Limb (tissue), 2 donors: ENCODE measurements around the gene RTKN2.
"Not testable (repeated sequence)": the region's sequence is repeated elsewhere in the genome, so short reads cannot be mapped to it uniquely, and the experiment has no call there.

Experiments
- DNase-seq, 2 donors: peaks; one replicate each; pipeline ENCODE4 v3.0.0-alpha.2; 2016; ENCODE audit errors: extremely low spot score in 2 of 2

RTKN2 gene

DNA sequence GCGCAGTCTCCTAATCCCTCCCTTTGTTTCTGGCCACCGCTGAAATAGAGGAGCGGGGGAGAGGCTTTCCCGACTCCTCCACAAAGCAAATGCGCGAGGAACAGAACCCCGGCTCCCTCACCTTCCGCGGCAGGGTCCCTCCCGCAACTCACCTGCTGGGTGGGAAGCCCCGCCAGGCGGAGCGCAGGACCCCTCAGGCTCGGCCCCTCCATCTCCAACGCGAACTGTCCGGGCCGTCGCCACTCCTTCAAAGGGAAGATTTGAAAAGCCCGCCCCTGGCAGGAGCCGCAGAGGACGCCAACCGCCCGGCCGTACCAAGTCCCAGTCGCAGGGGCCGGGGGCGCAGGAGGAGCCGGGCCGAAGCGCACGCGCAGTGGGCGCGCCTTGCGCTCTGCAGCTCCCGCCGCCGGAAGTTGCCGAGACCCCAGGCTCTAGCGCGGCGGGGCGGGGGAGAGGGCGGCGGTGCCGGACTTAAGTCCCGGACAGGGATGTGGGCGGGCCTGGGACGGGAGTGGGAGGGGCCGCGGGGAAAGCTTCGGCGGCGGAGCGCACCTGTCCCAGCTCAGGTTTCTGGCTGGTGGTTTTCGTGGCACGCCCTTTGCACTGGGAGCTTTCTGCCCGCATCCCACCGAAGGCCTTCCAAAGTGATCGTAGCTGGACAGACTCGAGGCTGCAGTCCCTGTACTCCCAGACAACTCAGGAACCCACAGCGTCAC is at the start of gene RTKN2:
Gene RTKN2, minus strand, starts transcription at position 446 of the 716 bp plus-strand sequence. Its CDS starts 234 bp downstream, at position 212.
- peak; percentile 93 to 94 for DNase-seq

GRCh38 chr10:62317257-62317656 is 48.6 kb upstream of the RTKN2 start:
- no peak for DNase-seq

GRCh38 chr10:62309254-62309653 is 40.6 kb upstream of the RTKN2 start:
- DNase-seq, result no peak

DNA sequence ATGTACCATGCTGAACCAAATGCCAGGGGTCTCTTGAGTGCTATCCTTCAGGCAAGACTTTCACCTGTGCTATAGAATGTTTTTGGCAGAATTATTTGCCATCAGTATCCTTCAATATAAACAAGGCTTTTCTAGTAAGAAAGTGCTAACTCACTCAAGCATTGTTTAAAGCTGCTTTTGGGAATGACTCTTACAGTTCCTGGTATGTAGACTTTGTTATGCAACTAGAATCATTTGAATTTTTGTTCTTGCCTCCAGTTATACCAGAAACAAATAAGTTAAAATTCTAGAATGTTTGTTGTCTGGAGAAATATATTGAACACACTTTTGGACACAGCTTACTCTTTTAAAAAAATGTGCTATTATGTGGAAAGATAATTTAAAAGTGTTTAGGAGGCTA is 39.5 kb upstream of the RTKN2 start:
- no peak for DNase-seq

DNA sequence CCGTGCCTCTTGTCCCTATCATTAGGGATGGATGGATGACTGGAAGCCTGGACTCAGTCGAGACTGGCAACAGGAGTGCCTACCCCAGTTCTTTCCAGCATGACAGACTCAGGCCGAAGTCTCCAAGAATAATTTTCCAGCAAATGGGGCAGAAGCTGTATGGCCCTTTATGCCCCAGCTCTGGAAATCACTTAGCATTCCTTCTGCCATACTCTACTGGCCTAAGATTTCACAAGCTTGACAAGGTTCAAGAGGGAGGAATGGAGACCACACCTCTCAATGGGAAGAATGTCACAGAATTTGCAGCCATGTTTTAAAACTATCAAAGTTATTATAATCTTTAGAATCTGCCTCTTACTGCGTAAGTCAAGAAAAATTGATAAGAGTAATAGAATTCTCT is 39.0 kb upstream of the RTKN2 start:
- no peak for DNase-seq

GRCh38 chr10:62306663-62307062 is 38.0 kb upstream of the RTKN2 start:
- DNase-seq, result no peak

DNA sequence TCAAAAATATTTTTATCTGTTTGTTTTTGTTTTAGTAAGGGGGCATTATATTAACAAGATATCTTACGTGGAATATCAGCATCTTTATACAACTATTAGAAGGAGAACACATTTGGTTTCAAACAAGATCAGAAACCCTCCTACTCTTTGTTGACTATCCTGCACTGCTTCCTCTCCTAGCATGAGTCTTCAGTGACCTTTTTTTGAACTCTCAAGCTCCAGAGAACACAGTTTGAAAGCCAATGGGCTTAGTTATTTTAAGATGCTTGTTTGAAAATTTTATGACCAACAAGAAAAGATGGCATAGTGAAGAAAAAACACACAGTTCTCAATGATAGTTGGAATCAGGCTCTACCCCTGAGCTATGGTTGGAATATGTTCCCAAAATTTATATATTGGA is 37.2 kb upstream of the RTKN2 start:
- DNase-seq, result no peak

DNA sequence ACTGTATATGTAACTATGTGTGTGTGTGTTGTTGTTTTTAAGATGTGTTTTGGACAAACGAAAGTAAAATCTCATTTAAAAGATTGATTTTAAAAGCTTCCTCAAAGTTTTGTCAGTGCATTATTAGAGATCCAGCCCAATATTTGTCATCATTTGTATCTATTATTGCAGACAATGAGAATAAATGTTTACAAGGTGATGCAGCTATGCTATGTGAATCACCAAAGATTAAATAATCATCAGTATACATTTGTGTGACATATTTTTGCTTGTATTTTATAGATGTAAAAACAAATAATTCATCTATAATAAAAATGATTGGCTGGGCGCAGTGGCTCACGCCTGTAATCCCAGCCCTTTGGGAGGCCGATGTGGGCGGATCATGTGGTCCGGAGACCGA is 35.3 kb upstream of the RTKN2 start:
- no peak for DNase-seq

GRCh38 chr10:62302760-62303159 is 34.1 kb upstream of the RTKN2 start:
- no peak for DNase-seq

- no peak for DNase-seq
These were observed 29.2 kb upstream of the RTKN2 start for GRCh38 chr10:62297857-62298256.

GRCh38 chr10:62284221-62284620 is 15.6 kb upstream of the RTKN2 start:
- DNase-seq, result no peak

GRCh38 chr10:62281348-62281747 is 12.7 kb upstream of the RTKN2 start:
- not testable (repeated sequence) for DNase-seq

DNA sequence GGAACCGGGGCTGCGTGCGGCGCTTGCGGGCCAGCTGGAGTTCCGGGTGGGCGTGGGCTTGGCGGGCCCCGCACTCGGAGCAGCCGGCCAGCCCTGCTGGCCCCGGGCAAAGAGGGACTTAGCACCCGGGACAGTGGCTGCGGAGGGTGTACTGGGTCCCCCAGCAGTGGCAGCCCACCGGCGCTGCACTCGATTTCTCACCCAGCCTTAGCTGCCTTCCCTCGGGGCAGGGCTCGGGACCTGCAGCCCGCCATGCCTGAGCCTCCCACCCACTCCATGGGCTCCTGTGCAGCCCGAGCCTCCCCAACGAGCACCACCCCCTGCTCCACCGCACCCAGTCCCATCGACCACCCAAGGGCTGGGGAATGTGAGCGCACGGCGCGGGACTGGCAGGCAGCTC is 11.7 kb upstream of the RTKN2 start:
- DNase-seq, result not testable (repeated sequence)

GRCh38 chr10:62278441-62278910 is 9.8 kb upstream of the RTKN2 start:
- DNase-seq, result no peak

DNA sequence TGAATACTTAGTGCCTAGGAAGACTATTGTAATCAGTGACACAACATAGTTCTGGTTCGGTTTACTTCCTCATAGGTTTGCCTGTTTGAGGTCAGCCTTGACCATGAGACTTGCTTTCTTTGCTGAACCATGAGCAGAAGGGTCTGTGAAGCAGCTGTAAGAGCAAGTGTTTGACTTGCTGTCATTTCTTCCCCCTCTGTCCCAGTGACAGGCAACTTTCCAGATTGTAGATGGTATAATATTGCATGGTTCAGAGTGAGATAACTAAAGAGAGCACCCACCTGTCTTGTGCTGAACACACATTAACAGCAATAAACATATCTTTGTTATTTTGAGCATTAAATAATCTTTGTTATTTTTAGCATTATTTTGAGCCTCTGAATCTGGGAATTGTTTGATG is 9.3 kb upstream of the RTKN2 start:
- DNase-seq, result no peak

DNA sequence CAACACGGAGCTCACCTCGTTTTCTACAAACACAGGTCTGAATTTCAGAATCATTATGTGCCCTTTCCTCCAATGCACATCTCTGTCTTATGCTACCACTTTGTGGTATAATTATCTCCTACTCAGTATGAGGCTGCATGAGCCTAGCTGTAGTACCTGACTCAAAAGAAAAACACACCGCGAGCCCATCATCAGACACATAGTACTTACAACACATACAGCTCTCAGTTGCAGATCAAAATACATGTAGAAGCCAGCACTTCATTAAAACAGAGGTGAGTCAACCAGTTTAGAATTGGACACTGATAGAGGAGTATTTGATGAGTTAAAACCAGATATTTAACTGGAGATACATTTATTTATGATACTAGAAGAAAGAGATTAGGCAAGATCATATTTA is 1.4 kb upstream of the RTKN2 start:
- DNase-seq, result no peak

- DNase-seq, result no peak
These were observed 631 bp downstream of the RTKN2 start for GRCh38 chr10:62268027-62268398.

DNA sequence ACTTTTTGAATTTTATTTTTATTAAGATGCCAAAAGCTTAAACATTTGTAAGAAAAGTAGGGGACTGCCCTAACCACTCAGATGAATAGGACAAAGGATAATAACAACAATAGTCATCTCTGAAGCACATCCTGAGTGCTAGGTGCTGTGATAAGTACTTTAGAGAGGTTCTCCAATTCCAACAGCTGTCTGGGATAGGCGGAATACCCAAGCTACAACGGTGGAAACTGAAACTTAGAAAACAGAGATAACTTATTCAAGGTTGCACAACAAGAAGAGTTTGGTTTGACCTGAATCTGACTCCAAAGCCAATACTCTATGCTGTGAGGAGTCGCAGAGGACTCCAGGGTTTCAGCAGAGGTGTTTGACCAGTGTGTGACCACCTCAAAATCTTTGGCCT is 2.0 kb downstream of the RTKN2 start:
- DNase-seq, result no peak

- no peak for DNase-seq
These were observed 2.5 kb downstream of the RTKN2 start for GRCh38 chr10:62266147-62266546.

DNA sequence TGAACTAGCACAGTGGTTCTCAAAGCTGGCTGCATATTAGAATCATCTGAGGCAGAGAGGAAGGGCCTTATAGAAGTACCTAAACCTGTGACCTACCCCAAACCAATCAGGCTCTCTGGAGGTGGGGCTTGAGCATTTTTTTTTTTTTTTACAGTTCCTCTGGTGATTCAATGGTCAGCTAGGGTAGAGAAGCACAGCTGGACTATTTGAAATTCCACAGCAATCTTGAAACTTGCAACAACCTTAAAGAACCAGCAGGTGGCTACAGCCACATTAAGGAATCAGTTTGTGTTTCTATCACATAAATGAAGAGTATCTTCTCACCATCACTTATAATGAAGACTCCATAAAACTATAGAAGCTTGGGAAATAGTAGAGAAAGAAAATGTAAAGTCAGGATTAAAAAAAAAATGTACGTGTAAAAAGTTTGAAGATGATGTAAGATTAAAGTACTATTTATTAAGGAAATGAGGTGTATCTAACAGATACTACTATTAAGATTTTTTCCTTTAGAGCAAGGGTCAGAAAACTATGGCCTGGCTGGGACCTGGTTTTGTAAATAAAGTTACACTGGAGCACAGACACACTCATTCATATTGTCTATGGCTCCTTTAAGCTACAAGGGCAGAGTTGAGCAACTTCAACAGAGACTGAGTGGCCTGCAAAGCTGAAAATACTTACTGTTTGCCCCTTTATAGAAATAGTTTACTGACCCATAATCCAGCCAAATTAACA is 3.8 kb downstream of the RTKN2 start:
- peak in 1 of 2 donors; percentile 62 for DNase-seq

GRCh38 chr10:62264126-62264525 is 4.5 kb downstream of the RTKN2 start:
- no peak for DNase-seq

DNA sequence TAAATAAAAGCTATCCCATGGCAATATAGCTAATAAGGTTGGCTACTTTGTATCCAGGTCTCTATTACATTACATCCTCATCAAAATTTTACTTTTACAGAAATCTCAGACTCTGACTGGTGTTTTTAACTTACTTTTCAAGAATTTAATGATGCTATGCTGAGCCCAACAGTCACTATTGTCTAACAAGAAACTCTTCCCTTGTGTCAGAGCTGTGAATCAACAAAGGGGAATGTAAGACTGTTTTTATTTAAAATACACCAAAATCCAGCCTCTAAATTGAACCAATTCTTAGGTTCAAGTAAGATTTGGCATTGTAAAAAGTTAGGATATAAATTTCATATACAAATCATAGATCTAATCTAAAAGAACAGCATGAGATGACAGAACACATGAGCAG is 7.0 kb downstream of the RTKN2 start:
- no peak for DNase-seq

DNA sequence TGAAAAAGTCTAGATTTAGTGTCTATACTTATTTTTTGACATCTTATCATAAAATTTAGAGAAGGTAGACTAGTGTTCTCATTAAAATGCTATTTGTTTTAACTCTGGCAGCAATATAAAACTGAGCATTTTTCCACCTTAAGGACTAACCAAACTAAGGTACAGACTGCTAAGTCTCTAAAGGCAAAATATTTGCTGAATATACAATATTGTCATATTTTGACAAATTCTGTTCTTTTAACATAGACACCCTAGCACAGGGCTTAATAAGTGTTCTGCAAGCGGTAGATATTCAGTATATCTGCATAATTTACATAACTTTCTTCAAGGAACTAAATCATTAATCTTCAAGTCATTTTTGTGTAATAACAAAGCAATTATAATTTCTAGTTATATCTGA is 8.6 kb downstream of the RTKN2 start:
- DNase-seq, result no peak
